Cardiac muscle cell (in vitro differentiated cells and primary cell): Measurements from ENCODE around the gene CYP27C1. TPM values are rescaled to one million over a fixed set of nuclear protein-coding genes. Genes with fewer than 3 reads are reported as not detected.
"Not testable (repeated sequence)": the region's sequence is repeated elsewhere in the genome, so short reads cannot be mapped to it uniquely, and the experiment has no call there.

Experiments used
- DNase-seq, 2 donors: peaks; one replicate each; pipeline versions ENCODE4 v3.0.0 to v3.0.0-alpha.2; 2010 to 2017; ENCODE audit warnings: low read depth in 1 of 2, low spot score in 1 of 2
- H3K27ac ChIP-seq: fragments of 200-600 bp; sonication (generic); 2 replicates; pipeline ENCODE4 v1.5.1; 2016
- H3K27me3 ChIP-seq: fragments of 200-600 bp; sonication (generic); 2 replicates; pipeline ENCODE4 v1.6.0; 2016; ENCODE audit warnings: control low read depth
- H3K36me3 ChIP-seq: fragments of 200-600 bp; sonication (generic); 2 replicates; pipeline ENCODE4 v1.5.1; 2016; ENCODE audit warnings: control low read depth
- H3K4me1 ChIP-seq: fragments of 200-600 bp; sonication (generic); 2 replicates; pipeline ENCODE4 v1.8.1; 2017; ENCODE audit warnings: low read depth, mild to moderate bottlenecking, mixed run types
- H3K4me3 ChIP-seq: fragments of 200-600 bp; sonication (generic); 2 replicates; pipeline ENCODE4 v1.5.1; 2016; ENCODE audit warnings: mild to moderate bottlenecking
- H3K9me3 ChIP-seq: fragments of 200-600 bp; sonication (generic); 2 replicates; pipeline ENCODE4 v1.5.1; 2017; ENCODE audit warnings: low read depth, mild to moderate bottlenecking, control low read depth
- CTCF ChIP-seq: IDR thresholded peaks from 2 replicates; pipeline ENCODE4 v1.5.1; 2012; ENCODE audit warnings: low read depth, mild to moderate bottlenecking, low read length
- polyA plus RNA-seq: library from polyadenylated mRNA; unstranded; fragments of >200 nt; fragmentation: Nextera tagmentation; extraction: Ambion mirVana; gene quantifications from 2 replicates; pipeline ENCODE4 v1.2.1, GENCODE V29; 2016
- total RNA-seq: library from RNA; depleted of rRNA; stranded (reverse); fragments of >200 nt; gene quantifications from 2 replicates; pipeline ENCODE4 v1.2.3, GENCODE V29; 2016

CYP27C1 gene
- total and polyA plus RNA-seq, 2 experiments from 2014 or later, result 1.5 to 3.6 TPM

- no peak overlapping the region for H3K27ac ChIP-seq
- no peak for DNase-seq
- no peak for TF ChIP-seq CTCF
- H3K4me1 ChIP-seq, result peaks cover 14% of the 10 kb centered on the region
- peaks cover 12% of the 10 kb centered on the region for H3K27me3 ChIP-seq
- H3K4me3 ChIP-seq, result no peak overlapping the region
- H3K9me3 ChIP-seq, result no peaks in the 10 kb centered on the region
- no peaks in the 10 kb centered on the region for H3K36me3 ChIP-seq
These were observed 55.1 kb downstream of the CYP27C1 start for GRCh38 chr2:127164761-127165538.

- H3K27me3 ChIP-seq, result peaks cover 20% of the 10 kb centered on the region
- no peak overlapping the region for H3K27ac ChIP-seq
- peaks cover 14% of the 10 kb centered on the region for H3K4me1 ChIP-seq
- H3K4me3 ChIP-seq, result no peak overlapping the region
- no peaks in the 10 kb centered on the region for H3K9me3 ChIP-seq
- no peak for DNase-seq
- no peak for TF ChIP-seq CTCF
- H3K36me3 ChIP-seq, result no peaks in the 10 kb centered on the region
These were observed 56.2 kb downstream of the CYP27C1 start for GRCh38 chr2:127163921-127164320.

- H3K4me1 ChIP-seq, result peaks cover 14% of the 10 kb centered on the region
- not testable (repeated sequence) for H3K9me3 ChIP-seq, H3K27ac ChIP-seq, H3K4me3 ChIP-seq, H3K36me3 ChIP-seq, DNase-seq
- peaks cover 25% of the 10 kb centered on the region for H3K27me3 ChIP-seq
These were observed 57.1 kb downstream of the CYP27C1 start for GRCh38 chr2:127163090-127163406.

- Histone ChIP-seq H3K27ac (no peak overlapping the region), H3K4me3 (no peak overlapping the region), H3K9me3 (no peaks in the 10 kb centered on the region), H3K36me3 (no peaks in the 10 kb centered on the region), H3K27me3 (peaks cover 25% of the 10 kb centered on the region), H3K4me1 (peaks cover 14% of the 10 kb centered on the region)
- DNase-seq, result no peak
- no peak for TF ChIP-seq CTCF
These were observed 57.6 kb downstream of the CYP27C1 start for GRCh38 chr2:127162261-127163089.

GRCh38 chr2:127161176-127162136 is 58.6 kb downstream of the CYP27C1 start:
- H3K9me3 ChIP-seq, result no peaks in the 10 kb centered on the region
- H3K27me3 ChIP-seq, result peaks cover 25% of the 10 kb centered on the region
- no peak overlapping the region for H3K4me3 ChIP-seq
- no peak for DNase-seq
- TF ChIP-seq CTCF, result no peak
- no peaks in the 10 kb centered on the region for H3K36me3 ChIP-seq
- no peak overlapping the region for H3K27ac ChIP-seq
- peaks cover 13% of the 10 kb centered on the region for H3K4me1 ChIP-seq
